Measurements from ENCODE around the gene SHBG. TPM values are rescaled to one million over a fixed set of nuclear protein-coding genes. Genes with fewer than 3 reads are reported as not detected.
"Not testable (repeated sequence)": the region's sequence is repeated elsewhere in the genome, so short reads cannot be mapped to it uniquely, and the experiment has no call there.

Gene SHBG
- total RNA-seq, 1 experiment from 2014 or later = 1.2 TPM

DNA sequence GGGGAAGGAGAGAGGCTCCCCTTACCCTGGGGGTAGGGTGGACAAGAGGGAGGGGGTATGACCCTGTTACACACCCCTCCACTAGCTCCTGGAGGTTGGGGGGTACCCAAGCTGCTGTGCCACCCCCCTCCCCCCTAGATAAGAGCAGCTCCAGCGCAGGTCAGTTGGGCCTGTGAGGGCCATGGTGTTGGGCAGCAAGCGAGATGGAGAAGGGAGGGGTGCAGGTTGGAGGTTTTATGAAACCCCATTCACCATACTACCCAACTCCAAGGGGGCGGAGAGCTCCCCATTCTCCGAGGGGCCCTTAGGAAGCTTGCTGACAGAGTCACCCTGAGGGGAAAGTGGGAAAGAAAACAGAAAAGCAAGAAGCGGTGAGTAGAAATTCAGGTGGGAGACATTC lies 38.3 kb upstream of the SHBG start:
- no peaks in the 10 kb centered on the region for H3K27me3 ChIP-seq (replicated peaks; ENCODE audit: control insufficient read depth, insufficient read depth, low read length)
- intact Hi-C loops (cut with micrococcal nuclease; ENCODE audit: unreplicated experiment) = no loop called here
- POLR2A ChIA-PET = interaction anchor here (0.6 kb wide), 1 partner anchor 172 kb away, joined by 3 read pairs; no protein-coding TSS in a partner anchor
- no TSS peak for BruUV-seq (replicated peaks)
- no peaks in the 10 kb centered on the region for H3K4me1 Mint-ChIP-seq (ENCODE audit: low read depth, unreplicated experiment)
- no peak overlapping the region for H3K4me3 ChIP-seq (ENCODE audit: low read depth, low read length)
- H3K36me3 Mint-ChIP-seq (ENCODE audit: insufficient read depth, unreplicated experiment) = peaks cover 66% of the 10 kb centered on the region
- CTCF ChIA-PET = no interaction called here
- no peak overlapping the region for H3K4me3 Mint-ChIP-seq (ENCODE audit: unreplicated experiment)
- no peaks in the 10 kb centered on the region for H3K36me3 ChIP-seq (ENCODE audit: control insufficient read depth, insufficient read depth, low read length)
- TF ChIP-seq CTCF (IDR thresholded peaks at IDR 0.05; ENCODE audit: insufficient read depth in 1 of 2, low read depth in 1 of 2, low read length in 1 of 2, severe bottlenecking in 1 of 2, unreplicated experiment in 1 of 2) = no peak
- no peak for DNase-seq
- H3K27ac Mint-ChIP-seq (ENCODE audit: unreplicated experiment) = peak overlapping the region; percentile 53
- H3K9me3 Mint-ChIP-seq (ENCODE audit: unreplicated experiment) = no peaks in the 10 kb centered on the region
- no peaks in the 10 kb centered on the region for H3K4me1 ChIP-seq
- H3K9me3 ChIP-seq = no peaks in the 10 kb centered on the region
- H3K27me3 Mint-ChIP-seq (ENCODE audit: insufficient read depth, unreplicated experiment) = no peaks in the 10 kb centered on the region

DNA sequence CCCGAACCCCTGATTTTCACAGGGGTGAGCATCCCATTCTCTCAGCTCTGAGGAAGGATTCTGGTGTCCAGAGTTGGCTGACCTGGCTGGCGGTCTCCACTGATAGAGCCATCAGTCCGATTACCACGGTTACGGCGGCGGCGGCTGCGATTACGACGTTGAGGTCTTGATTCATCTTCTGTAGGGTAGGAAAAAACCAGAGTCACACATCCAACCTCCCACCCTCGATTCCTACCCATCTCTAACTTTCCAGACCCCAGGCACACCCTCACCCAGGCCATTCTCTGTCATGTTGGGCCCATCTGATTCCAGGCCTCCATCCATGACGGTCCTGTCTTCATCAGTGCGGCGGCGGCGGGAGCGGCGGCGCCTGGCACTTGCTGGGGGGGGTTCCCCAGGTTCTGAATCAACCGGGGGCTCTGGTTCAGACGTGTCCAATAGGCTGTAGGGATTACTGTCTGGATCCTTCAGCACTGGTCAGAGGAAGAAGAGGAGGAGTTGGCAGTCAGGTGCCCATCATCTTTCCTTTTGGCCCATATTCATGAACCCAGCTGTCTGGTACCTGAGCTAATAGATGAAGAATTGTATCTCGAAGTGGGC lies 37.4 kb upstream of the SHBG start:
- Mint-ChIP-seq H3K9me3 (ENCODE audit: unreplicated experiment) (no peaks in the 10 kb centered on the region), H3K4me3 (ENCODE audit: unreplicated experiment) (no peak overlapping the region), H3K27ac (ENCODE audit: unreplicated experiment) (no peak overlapping the region), H3K4me1 (ENCODE audit: low read depth, unreplicated experiment) (no peaks in the 10 kb centered on the region), H3K36me3 (ENCODE audit: insufficient read depth, unreplicated experiment) (peaks cover 69% of the 10 kb centered on the region), H3K27me3 (ENCODE audit: insufficient read depth, unreplicated experiment) (no peaks in the 10 kb centered on the region)
- DNase-seq = no peak
- Histone ChIP-seq H3K27me3 (replicated peaks; ENCODE audit: control insufficient read depth, insufficient read depth, low read length) (no peaks in the 10 kb centered on the region), H3K4me1 (no peaks in the 10 kb centered on the region), H3K9me3 (no peaks in the 10 kb centered on the region), H3K36me3 (ENCODE audit: control insufficient read depth, insufficient read depth, low read length) (no peaks in the 10 kb centered on the region), H3K4me3 (ENCODE audit: low read depth, low read length) (no peak overlapping the region)
- BruUV-seq (replicated peaks) = no TSS peak
- no peak for TF ChIP-seq CTCF (IDR thresholded peaks at IDR 0.05; ENCODE audit: insufficient read depth in 1 of 2, low read depth in 1 of 2, low read length in 1 of 2, severe bottlenecking in 1 of 2, unreplicated experiment in 1 of 2)
- POLR2A ChIA-PET = interaction anchor here (0.6 kb wide), 1 partner anchor 173 kb away, joined by 3 read pairs; no protein-coding TSS in a partner anchor
- intact Hi-C loops (cut with micrococcal nuclease; ENCODE audit: unreplicated experiment) = no loop called here
- CTCF ChIA-PET = no interaction called here

GRCh38 chr17:7593296-7593695 lies 36.6 kb upstream of the SHBG start:
- POLR2A ChIA-PET = no interaction called here
- Mint-ChIP-seq H3K4me1 (ENCODE audit: low read depth, unreplicated experiment) (no peaks in the 10 kb centered on the region), H3K4me3 (ENCODE audit: unreplicated experiment) (no peak overlapping the region), H3K9me3 (ENCODE audit: unreplicated experiment) (no peaks in the 10 kb centered on the region), H3K36me3 (ENCODE audit: insufficient read depth, unreplicated experiment) (peaks cover 68% of the 10 kb centered on the region), H3K27ac (ENCODE audit: unreplicated experiment) (no peak overlapping the region), H3K27me3 (ENCODE audit: insufficient read depth, unreplicated experiment) (no peaks in the 10 kb centered on the region)
- H3K27me3 ChIP-seq (replicated peaks; ENCODE audit: control insufficient read depth, insufficient read depth, low read length) = no peaks in the 10 kb centered on the region
- no peaks in the 10 kb centered on the region for H3K9me3 ChIP-seq
- DNase-seq = no peak
- TF ChIP-seq CTCF (IDR thresholded peaks at IDR 0.05; ENCODE audit: insufficient read depth in 1 of 2, low read depth in 1 of 2, low read length in 1 of 2, severe bottlenecking in 1 of 2, unreplicated experiment in 1 of 2) = no peak
- CTCF ChIA-PET = no interaction called here
- intact Hi-C loops (cut with micrococcal nuclease; ENCODE audit: unreplicated experiment) = no loop called here
- H3K4me1 ChIP-seq = no peaks in the 10 kb centered on the region
- no peaks in the 10 kb centered on the region for H3K36me3 ChIP-seq (ENCODE audit: control insufficient read depth, insufficient read depth, low read length)
- H3K4me3 ChIP-seq (ENCODE audit: low read depth, low read length) = no peak overlapping the region
- BruUV-seq (replicated peaks) = no TSS peak

DNA sequence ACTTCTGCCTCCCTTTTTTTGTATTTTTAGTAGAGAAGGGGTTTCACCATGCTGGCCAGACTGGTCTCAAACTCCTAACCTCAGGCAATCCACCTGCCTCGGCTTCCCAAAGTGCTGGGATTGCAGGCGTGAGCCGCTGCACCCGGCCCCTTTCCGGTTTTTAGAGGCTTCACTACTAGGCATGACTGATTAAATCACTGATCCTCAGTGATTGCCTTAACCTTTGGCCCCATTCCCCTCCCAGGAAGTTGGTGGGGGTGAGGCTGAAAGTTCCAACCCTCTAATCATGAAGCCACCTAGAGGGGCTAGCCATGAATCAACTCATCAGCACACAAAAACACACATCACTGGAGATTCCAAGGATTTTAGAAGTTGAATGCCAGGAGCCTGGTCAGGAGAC lies 32.4 kb upstream of the SHBG start:
- POLR2A ChIA-PET; H3K9me3 ChIP-seq; H3K9me3 Mint-ChIP-seq (ENCODE audit: unreplicated experiment); DNase-seq; H3K4me1 Mint-ChIP-seq (ENCODE audit: low read depth, unreplicated experiment); CTCF ChIA-PET; intact Hi-C loops (cut with micrococcal nuclease; ENCODE audit: unreplicated experiment); H3K27me3 ChIP-seq (replicated peaks; ENCODE audit: control insufficient read depth, insufficient read depth, low read length); H3K4me3 ChIP-seq (ENCODE audit: low read depth, low read length); H3K4me1 ChIP-seq; H3K27ac Mint-ChIP-seq (ENCODE audit: unreplicated experiment); H3K36me3 ChIP-seq (ENCODE audit: control insufficient read depth, insufficient read depth, low read length); BruUV-seq (replicated peaks); H3K4me3 Mint-ChIP-seq (ENCODE audit: unreplicated experiment); H3K27me3 Mint-ChIP-seq (ENCODE audit: insufficient read depth, unreplicated experiment): not testable (repeated sequence)
- peaks cover 89% of the 10 kb centered on the region for H3K36me3 Mint-ChIP-seq (ENCODE audit: insufficient read depth, unreplicated experiment)

Data from Caco-2 (cell line).